T-helper 2 cell (primary cell): Measurements from ENCODE around the gene SELENOH.
A peak's percentile ranks its signal among the peaks of the same experiment; 100 is the strongest.

Experiments
- DNase-seq, 5 experiments: peaks; one replicate each; pipeline versions ENCODE4 v3.0.0 to v3.0.0-alpha.2; 2012 to 2022

SELENOH gene

GRCh38 chr11:57751176-57751575 lies 9.9 kb downstream of the SELENOH start:
- no peak for DNase-seq

DNA sequence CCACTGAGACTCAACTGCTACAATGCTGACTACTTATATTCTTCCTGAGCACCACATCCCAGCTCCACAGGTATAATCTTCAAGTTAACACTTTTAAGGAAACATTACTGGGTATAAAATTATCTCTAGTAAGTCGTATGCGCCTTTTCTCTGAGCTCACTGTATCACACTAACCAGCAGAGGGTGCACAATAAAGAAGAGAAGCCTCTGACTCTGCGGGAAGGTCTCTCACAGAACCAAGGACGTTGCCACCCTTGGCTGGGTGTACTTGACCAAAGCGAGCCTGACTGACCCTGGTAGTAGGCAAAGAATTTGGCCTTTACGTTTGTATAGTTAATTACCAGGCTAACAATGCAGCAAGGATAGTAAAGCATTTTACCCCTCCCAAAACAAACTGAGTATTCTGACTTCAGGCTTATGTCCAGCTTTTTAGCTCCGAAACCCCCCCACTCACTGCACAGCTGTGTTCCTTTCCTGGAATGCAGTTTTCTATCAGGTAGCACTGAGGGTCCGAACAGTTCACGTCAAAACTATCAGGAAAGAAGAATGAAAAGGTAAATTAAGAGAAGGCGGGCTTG lies 10.5 kb downstream of the SELENOH start, which contains the start of gene BTBD18:
Gene BTBD18 (minus strand): TSS at position 144 of the 578 bp plus-strand sequence. CDS start 631 bp downstream, outside the sequence.
- DNase-seq, result peak in 1 of 5 experiments; percentile 27

- no peak for DNase-seq
These were observed 11.7 kb downstream of the SELENOH start for GRCh38 chr11:57752954-57753353.

GRCh38 chr11:57758174-57758573 lies 16.9 kb downstream of the SELENOH start:
- no peak for DNase-seq

GRCh38 chr11:57761301-57762234 lies 20.3 kb downstream of the SELENOH start, which contains the start of gene CTNND1:
Gene CTNND1 (plus strand): TSS chr11:57761802. CDS start chr11:57791479, 29,677 bp downstream.
- DNase-seq, result no peak

DNA sequence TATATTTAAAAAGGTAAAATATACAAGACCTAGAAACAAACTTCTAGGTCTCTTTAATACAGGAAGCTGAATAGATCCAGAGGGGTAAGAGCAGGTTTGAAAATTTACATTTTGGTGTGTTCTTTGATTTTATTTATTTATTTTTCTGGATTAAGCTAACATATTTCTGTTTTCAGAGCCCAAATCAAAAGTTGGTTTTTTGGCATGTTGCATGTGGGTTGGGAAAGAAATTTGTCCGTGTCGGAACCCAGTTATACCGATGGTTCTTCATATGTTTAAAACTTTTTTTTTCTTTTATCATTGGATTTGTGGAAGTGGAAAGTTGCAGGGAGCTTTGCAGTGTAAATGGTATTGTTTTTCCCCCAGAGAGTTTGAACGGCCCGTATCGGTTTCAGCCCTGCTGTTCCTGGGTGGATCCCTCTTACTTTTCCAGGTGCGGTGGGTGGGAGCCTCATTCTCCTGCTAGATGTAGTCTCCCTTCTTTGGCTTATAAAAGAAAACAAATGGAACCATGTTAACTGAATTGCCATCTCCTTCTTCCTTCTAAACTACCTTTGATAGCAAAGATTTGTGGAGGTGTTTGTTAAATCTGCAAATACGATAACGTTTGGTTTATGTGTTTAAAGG lies 21.1 kb downstream of the SELENOH start:
- DNase-seq, result no peak

- no peak for DNase-seq
These were observed 22.3 kb downstream of the SELENOH start for GRCh38 chr11:57763568-57763967.

DNA sequence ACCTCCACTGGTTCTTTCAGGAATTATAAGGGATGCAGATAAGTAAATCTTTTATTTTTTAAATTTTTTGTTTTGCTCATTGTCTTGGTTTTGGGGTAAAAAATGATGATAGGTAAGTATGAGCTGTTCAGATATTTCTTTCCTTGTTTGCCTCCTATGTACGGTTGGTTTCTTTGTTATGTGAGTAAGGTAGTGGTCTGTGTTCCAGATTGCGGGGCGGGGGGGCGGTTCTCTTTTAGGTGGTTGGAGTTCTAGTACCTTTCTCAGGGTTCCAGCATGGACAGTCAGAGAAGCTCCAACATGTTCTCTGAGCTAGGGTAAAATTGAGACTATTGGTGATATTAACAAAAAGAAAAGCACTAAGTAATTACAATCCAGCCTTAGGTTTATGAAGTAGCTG lies 22.7 kb downstream of the SELENOH start:
- no peak for DNase-seq

DNA sequence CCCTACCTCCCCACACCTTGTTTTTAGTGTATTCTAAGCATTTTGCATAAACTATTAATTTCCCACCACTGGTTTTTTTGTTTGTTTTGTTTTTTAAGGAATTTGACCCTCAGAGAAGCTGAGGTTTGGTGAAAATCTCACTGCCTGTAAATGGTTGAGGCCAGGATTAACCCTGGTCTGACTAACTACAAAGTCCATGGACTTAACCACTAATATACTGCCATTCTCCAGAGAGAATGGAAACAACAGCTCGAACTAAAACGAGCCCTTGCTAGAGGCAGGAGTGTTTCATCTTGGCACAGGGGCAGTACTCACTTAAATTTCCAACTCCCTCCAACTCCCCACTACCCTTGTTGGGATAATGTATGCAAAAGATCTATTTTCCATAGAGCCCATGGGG lies 23.3 kb downstream of the SELENOH start:
- DNase-seq, result no peak

GRCh38 chr11:57764972-57765371 lies 23.7 kb downstream of the SELENOH start:
- DNase-seq, result no peak

DNA sequence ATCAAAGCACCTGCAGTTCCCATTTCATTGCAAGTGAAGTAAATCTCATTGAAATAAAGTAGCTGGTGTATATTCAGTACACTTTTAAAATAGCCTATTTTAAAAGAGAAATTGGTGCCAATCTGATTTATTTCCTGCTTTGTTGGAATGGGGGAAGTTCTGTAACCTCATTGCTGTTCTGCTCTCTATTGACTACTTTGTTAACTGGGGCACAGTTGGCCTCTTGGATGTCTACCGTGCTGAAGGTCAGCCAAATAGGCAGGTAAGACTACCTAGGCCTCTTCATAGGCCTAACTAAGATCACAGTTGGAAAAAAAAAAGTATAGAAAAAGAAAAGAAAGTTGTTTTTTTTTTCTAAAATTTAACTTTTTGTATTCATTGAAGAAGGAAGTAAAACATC lies 29.5 kb downstream of the SELENOH start:
- no peak for DNase-seq

- no peak for DNase-seq
These were observed 30.1 kb downstream of the SELENOH start for GRCh38 chr11:57771365-57771764.

DNA sequence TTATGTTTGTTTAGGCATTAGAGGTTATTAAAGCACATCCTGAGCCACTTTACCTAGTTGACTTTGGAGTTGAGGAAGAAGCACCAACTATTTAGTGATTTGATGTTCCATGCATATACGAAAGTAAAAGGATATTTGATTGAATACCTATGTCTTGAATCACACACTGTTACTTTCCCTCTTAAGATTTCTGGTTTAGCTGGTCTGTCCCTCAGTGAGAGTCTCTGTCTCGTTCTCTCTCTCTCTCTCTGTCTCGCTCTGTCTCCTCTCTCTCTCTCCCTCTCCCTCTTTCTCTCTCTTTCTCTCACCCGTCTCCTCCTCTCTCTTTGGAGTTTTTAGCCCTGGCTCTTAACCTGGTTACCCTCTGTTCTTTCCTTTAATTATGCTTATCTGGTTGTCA lies 31.3 kb downstream of the SELENOH start:
- DNase-seq, result no peak

DNA sequence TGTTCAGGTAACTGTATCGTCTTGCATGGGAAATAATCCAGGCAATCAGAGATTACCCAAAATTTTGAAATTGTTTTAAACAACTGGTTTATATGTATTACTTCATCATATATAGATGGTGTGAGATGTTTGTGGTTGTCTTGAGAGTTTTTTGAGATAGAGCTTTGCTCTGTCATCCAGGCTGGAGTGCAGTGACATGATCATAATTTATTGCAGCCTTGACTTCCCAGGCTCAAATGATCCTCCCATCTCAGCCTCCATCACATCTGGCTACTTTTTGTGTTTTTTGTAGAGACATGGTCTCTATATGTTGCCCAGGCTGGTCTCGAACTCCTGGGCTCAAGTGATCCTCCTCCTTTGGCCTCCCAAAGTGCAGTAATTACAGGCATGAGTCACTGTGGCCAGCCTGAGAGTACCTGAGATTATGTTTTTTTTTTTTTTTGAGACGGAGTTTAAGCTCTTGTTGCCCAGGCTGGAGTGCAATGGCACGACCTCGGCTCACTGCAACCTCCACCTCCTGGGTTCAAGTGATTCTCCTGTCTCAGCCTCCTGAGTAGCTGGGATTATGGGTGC lies 31.8 kb downstream of the SELENOH start:
- no peak for DNase-seq

DNA sequence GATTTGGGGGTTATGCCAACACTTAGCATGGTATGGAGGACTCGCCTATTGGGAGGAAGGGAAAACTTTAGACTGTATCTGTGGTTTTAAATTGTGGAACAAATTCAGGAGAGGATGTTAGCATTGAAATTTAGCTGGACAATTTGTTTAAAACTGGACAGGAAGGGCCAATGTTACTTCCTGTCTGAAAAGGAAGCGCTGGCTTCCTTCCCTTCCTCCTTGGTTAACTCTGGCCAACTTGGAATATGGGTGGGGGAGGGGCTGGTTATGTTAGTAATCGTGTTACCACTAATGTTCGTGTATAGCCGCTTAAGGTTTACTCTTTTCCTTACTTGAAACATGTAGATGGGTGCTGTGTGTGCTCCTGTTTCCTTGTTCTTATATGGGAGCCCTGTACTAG lies 34.2 kb downstream of the SELENOH start:
- no peak for DNase-seq

- DNase-seq, result no peak
These were observed 34.8 kb downstream of the SELENOH start for GRCh38 chr11:57776031-57776521.

GRCh38 chr11:57776577-57777210 lies 35.4 kb downstream of the SELENOH start:
- DNase-seq, result no peak

- no peak for DNase-seq
These were observed 36.7 kb downstream of the SELENOH start for GRCh38 chr11:57777969-57778317.

GRCh38 chr11:57778318-57779037 lies 37.2 kb downstream of the SELENOH start:
- DNase-seq, result no peak

DNA sequence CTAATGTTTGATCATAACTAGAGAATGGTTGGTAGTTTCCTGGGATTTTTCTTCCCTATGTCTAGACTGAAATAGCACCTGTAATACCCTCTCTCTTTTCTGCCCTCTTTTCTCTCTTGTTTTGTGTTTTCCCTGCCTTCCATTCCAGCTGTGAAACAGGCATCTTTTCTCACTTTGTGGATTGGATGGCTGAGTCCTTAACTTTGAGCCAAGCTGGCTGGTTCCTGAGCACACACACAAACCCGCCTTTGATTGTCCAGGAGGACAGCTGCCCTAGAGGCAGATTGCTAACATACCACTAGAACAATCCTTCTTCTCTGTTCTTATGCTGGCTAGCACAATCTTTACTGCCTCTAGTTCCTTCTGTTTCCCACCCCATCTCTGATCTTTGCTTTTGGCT lies 38.0 kb downstream of the SELENOH start:
- DNase-seq, result no peak

DNA sequence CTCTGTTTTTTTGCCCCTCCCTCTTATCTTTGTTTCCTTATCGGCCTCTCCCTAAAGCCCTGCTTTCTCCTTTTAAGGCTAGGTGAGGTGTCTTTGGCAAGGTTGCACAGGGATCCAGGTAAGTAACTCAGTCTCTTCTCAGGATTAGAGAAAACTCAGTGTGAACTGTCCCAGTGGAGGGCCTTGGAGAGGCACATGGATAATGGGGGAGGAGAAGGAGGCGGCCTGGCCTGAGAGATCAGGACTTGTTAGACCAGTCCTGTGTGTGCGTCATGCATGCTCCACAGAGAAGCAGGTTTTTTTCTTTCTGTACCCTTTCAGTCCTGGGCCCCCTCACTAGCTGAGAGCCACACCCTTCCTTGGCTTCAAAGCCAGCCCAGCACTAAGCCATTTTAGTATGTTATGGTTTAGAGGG lies 40.2 kb downstream of the SELENOH start:
- no peak for DNase-seq

DNA sequence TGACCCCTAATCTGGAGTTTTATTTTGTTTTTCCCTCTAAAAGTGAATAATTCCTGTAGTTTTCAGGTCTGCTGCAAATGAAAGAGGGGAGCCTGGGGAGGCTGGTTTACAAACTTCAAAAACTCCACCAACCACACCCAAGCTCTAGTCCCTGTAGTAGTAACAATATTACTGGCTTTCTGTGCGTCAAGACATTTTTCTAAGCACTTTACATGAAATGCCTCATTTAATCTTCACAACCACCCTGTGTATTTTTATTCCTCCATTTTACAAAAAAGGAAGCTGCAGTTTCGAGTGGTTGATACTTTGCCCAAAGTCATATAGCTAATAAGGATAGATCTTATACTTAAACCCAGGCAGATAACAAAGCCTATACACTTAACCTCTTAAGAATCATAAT lies 43.8 kb downstream of the SELENOH start:
- no peak for DNase-seq
